Colonic mucosa (tissue), 4 donors: ENCODE results near the gene CDK13. TPM values are rescaled to one million over a fixed set of nuclear protein-coding genes. Genes with fewer than 3 reads are reported as not detected.

ENCODE experiments used
- DNase-seq: peaks from one replicate; pipeline ENCODE4 v3.0.0-alpha.2; 2020
- H3K27ac ChIP-seq: fragments of 200-600 bp; one replicate; pipeline ENCODE4 v1.8.0; 2021
- H3K27me3 ChIP-seq: fragments of 200-600 bp; one replicate; pipeline ENCODE4 v1.8.0; 2021
- H3K36me3 ChIP-seq: fragments of 200-600 bp; one replicate; pipeline ENCODE4 v1.8.0; 2021
- H3K4me1 ChIP-seq: fragments of 200-600 bp; one replicate; pipeline ENCODE4 v1.8.0; 2021; ENCODE audit warnings: mild to moderate bottlenecking
- H3K4me3 ChIP-seq: fragments of 200-600 bp; one replicate; pipeline ENCODE4 v1.8.0; 2021
- H3K9ac ChIP-seq, 2 donors: one replicate each; pipeline ENCODE4 v1.7.0; 2013; ENCODE audit warnings: control low read depth in 2 of 2, low read depth in 2 of 2, low read length in 2 of 2
- H3K9me3 ChIP-seq: fragments of 200-600 bp; one replicate; pipeline ENCODE4 v1.8.0; 2021
- intact Hi-C: fragments of 100-400 bp; cut with DNase I; formaldehyde crosslinking; loops from one replicate; pipeline ENCODE4 v1.14.1; 2022
- total RNA-seq, 2 donors: library from RNA; stranded (reverse); fragmentation: NEBNext Ultra II Directional in 1 of 2; extraction: Animal tissue kit (Norgen Biotek cat#: 25700) in 1 of 2; gene quantifications; one replicate each; pipeline ENCODE4 v1.2.1, GENCODE V29; 2021
- TF ChIP-seq, protein P1 (sequence below): fragments of 200-600 bp; IDR thresholded peaks from one replicate; pipeline ENCODE4 v1.8.0; 2022; ENCODE audit warnings: antibody characterized with exemption, mild to moderate bottlenecking
- donor health status: healthy.
- donor health status: DM: no; HTN: no; CAD: no.
- donor health status: DM: no; HTN: no; CAD: no.

Gene CDK13
- total RNA-seq, 2 donors from 2014 or later, result 42.3 to 45.2 TPM

DNA sequence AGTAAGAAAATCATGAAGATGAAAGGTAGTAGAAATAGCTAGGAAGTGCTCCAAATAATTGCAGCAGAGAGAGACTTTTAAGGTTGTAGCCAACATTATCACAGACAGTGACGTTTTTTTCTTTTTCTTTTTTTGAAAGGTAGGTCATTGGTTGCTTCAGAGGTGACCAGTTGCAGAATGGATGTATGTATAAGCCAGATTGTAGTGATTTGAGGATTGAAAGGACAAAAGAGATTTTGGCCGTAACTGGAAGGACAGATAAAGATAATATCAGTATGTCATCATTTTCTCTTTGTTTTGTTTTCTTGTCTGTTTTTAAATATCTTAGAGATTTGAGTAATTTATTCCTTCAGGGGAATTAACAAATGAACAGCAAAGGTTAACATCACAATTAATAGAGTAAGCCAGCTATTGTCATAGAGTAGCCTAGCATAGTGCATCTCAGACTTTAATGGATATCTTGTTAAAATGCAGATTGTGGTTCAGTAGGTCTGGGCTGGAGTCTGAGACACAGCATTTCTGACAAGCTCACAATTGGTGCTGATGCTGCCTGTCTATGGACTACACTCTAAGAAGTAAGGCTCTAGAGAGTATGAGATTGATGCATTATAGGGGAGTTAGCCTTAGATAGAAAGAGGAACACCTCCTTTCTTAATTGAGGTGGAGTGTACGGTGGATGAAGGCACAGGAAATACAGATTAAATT lies 28.3 kb downstream of the CDK13 start:
- no peak overlapping the region for H3K9ac ChIP-seq
- TF ChIP-seq, protein P1, sequence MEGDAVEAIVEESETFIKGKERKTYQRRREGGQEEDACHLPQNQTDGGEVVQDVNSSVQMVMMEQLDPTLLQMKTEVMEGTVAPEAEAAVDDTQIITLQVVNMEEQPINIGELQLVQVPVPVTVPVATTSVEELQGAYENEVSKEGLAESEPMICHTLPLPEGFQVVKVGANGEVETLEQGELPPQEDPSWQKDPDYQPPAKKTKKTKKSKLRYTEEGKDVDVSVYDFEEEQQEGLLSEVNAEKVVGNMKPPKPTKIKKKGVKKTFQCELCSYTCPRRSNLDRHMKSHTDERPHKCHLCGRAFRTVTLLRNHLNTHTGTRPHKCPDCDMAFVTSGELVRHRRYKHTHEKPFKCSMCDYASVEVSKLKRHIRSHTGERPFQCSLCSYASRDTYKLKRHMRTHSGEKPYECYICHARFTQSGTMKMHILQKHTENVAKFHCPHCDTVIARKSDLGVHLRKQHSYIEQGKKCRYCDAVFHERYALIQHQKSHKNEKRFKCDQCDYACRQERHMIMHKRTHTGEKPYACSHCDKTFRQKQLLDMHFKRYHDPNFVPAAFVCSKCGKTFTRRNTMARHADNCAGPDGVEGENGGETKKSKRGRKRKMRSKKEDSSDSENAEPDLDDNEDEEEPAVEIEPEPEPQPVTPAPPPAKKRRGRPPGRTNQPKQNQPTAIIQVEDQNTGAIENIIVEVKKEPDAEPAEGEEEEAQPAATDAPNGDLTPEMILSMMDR, result no peak
- no peak for DNase-seq
- no peak overlapping the region for H3K27ac ChIP-seq
- H3K4me3 ChIP-seq, result no peak overlapping the region
- intact Hi-C loops, result no loop called here
- H3K27me3 ChIP-seq, result no peaks in the 10 kb centered on the region
- H3K9me3 ChIP-seq, result no peaks in the 10 kb centered on the region
- no peaks in the 10 kb centered on the region for H3K36me3 ChIP-seq
- H3K4me1 ChIP-seq, result no peaks in the 10 kb centered on the region

DNA sequence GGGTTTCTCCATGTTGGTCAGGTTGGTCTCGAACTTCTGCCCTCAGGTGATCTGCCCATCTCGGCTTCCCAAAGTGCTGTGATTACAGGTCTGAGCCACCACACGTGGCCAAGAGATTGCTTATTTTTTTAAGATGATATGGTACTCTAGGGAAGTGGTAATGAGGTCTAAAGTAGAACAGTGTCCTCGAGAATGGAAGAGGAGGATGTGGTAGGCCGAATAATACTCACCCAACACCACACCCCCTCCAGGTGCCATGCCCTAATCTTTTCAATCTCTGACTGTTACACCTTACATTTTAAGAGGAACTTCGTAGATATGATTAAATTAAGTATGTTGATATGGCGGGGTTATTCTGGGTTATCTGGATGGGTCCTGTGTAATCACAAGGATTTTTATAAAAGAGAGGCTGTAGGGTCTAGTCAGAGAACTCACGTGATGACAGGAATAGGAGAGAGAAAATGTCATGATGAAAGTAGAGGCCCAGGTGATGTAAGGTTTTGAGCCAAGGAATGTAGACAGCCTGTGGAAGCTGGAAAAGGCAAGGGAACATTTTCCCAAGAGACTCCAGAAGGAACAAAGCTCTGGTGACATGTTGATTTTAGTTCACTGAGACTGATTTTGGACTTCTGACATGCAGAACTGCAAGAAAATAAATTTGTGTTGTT lies 29.5 kb downstream of the CDK13 start:
- H3K27ac ChIP-seq, result no peak overlapping the region
- H3K9me3 ChIP-seq, result no peaks in the 10 kb centered on the region
- no peaks in the 10 kb centered on the region for H3K27me3 ChIP-seq
- intact Hi-C loops, result no loop called here
- no peak overlapping the region for H3K9ac ChIP-seq
- H3K4me1 ChIP-seq, result no peaks in the 10 kb centered on the region
- no peaks in the 10 kb centered on the region for H3K36me3 ChIP-seq
- DNase-seq, result no peak
- TF ChIP-seq, protein P1, result no peak
- H3K4me3 ChIP-seq, result no peak overlapping the region

DNA sequence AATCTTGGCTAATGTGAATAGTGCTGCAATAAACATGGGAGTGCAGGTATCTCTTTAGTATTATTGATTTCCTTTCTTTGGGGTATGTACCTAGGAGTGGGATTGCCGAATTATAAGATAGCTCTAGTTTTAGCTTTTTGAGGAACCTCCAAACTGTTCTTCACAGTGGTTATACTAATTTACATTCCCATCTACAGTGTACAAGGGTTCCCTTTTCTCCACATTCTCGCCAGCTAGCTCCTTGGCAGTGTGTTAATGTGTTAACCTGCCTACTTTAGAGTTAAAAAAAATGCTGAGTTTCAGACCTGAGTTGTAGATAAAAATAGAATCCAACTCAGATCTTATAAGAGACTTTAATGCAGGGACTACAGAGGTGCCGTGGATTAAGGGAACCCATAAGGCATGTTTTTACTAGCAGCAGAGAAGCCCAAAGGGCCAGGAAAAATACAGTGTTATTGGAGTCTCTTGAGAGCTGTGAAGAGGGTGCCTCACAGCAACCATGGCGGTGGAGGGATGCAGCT lies 35.4 kb downstream of the CDK13 start:
- no peaks in the 10 kb centered on the region for H3K36me3 ChIP-seq
- intact Hi-C loops, result no loop called here
- H3K9ac ChIP-seq, result no peak overlapping the region
- no peak overlapping the region for H3K4me3 ChIP-seq
- H3K9me3 ChIP-seq, result no peaks in the 10 kb centered on the region
- DNase-seq, result no peak
- H3K27me3 ChIP-seq, result no peaks in the 10 kb centered on the region
- no peaks in the 10 kb centered on the region for H3K4me1 ChIP-seq
- TF ChIP-seq, protein P1, result no peak
- no peak overlapping the region for H3K27ac ChIP-seq

DNA sequence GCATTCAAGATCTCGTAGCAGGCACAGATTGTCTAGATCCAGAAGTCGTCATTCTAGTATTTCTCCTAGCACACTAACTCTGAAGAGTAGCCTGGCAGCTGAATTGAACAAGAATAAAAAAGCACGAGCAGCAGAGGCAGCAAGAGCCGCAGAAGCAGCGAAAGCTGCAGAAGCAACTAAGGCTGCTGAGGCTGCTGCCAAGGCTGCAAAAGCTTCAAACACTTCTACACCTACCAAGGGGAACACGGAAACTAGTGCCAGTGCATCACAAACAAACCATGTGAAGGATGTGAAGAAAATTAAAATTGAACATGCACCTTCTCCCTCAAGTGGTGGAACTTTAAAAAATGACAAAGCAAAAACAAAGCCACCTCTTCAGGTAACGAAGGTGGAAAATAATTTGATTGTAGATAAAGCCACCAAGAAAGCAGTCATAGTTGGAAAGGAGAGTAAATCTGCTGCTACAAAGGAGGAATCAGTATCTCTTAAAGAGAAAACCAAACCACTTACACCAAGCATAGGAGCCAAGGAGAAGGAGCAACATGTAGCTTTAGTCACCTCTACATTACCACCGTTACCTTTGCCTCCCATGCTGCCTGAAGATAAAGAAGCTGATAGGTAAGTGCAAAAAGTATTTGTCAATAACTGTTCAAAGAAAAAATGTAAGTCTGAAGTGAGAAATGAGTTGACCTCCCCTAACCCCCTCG lies 37.7 kb downstream of the CDK13 start:
- Histone ChIP-seq H3K27me3 (no peaks in the 10 kb centered on the region), H3K9ac (no peak overlapping the region), H3K4me3 (no peak overlapping the region), H3K36me3 (no peaks in the 10 kb centered on the region), H3K4me1 (no peaks in the 10 kb centered on the region), H3K9me3 (no peaks in the 10 kb centered on the region), H3K27ac (no peak overlapping the region)
- TF ChIP-seq, protein P1, result no peak
- DNase-seq, result no peak
- intact Hi-C loops, result no loop called here

DNA sequence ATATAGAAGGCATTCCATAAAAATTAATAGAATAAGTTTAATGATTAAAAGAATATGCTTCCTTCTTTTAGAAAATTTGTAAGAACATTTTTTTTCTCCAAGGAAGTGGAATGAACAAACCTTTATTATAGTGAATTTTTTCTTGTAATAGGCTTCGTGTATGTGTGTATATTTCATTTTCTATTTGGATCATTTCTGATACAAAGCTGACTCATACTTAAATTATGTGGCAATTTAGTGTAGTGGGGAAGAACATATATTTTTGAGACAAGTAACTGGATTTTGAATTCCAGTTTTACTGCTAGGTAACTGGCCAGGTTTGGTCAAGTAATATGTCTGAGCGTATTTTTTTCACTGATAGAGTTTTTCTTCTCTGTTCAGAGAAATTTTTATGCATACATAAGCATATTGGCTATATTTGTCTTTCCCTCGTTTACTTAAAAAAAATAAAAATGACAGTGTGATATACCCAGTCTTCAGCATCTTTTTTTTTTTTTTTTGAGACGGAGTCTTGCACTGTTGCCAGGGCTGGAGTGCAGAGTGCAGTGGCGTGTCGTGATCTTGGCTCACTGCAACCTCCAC lies 50.8 kb downstream of the CDK13 start:
- Histone ChIP-seq H3K4me1 (no peaks in the 10 kb centered on the region), H3K36me3 (no peaks in the 10 kb centered on the region), H3K4me3 (no peak overlapping the region), H3K9ac (no peak overlapping the region), H3K27me3 (no peaks in the 10 kb centered on the region), H3K27ac (no peak overlapping the region), H3K9me3 (no peaks in the 10 kb centered on the region)
- intact Hi-C loops, result no loop called here
- TF ChIP-seq, protein P1, result no peak
- no peak for DNase-seq
